K562 (cell line): ENCODE results near the gene PLIN5. TPM values are rescaled to one million over a fixed set of nuclear protein-coding genes. Genes with fewer than 3 reads are reported as not detected.

Experiments used
- BCL6 ChIP-seq: fragments of 250-450 bp; sonication (Bioruptor Pico); IDR thresholded peaks from 2 replicates; pipeline ENCODE4 v1.4.0; 2020
- BCLAF1 ChIP-seq, 2 experiments: fragments of 450-650 bp in 1 of 2; IDR thresholded peaks; 2 replicates each; pipeline ENCODE4 v1.6.1; 2011 to 2017; ENCODE audit warnings: low read depth in 2 of 2, antibody characterized with exemption in 1 of 2, borderline replicate concordance in 1 of 2, low read length in 1 of 2, mild to moderate bottlenecking in 1 of 2, mixed read lengths in 1 of 2; ENCODE audit not compliant: control insufficient read depth in 1 of 2
- BRD4 ChIP-seq: fragments of 200-600 bp; sonication (generic); IDR thresholded peaks from 2 replicates; pipeline ENCODE4 v1.6.1; 2017; ENCODE audit warnings: inconsistent platforms
- BRF1 ChIP-seq: IDR thresholded peaks from 3 replicates; pipeline ENCODE4 v1.6.1; 2011; ENCODE audit warnings: borderline replicate concordance, mild to moderate bottlenecking; ENCODE audit not compliant: insufficient read length; ENCODE audit errors: extremely low read depth
- E2F1 ChIP-seq: sonication (generic); formaldehyde crosslinking; IDR thresholded peaks from 2 replicates; pipeline ENCODE4 v1.8.1; 2023; ENCODE audit warnings: mild to moderate bottlenecking, missing genetic modification reagents, moderate library complexity
- FUS ChIP-seq: fragments of 200-400 bp; formaldehyde crosslinking; optimal IDR thresholded peaks from 2 replicates; pipeline ENCODE3; 2017; ENCODE audit warnings: low read depth, low read length
- JUND ChIP-seq, 2 experiments: IDR thresholded peaks; 2 replicates in 1 of 2; 3 replicates in 1 of 2; pipeline ENCODE4 v1.6.1; 2011; ENCODE audit warnings: borderline replicate concordance in 2 of 2, low read depth in 2 of 2, low read length in 2 of 2, improper control_type of control experiment in 1 of 2, missing biosample characterization in 1 of 2, missing genetic modification characterization in 1 of 2, missing genetic modification reagents in 1 of 2
- KLF10 ChIP-seq: fragments of 250-450 bp; sonication (Bioruptor Pico); IDR thresholded peaks from 2 replicates; pipeline ENCODE4 v1.6.1; 2021; ENCODE audit warnings: matching md5 sums
- LEF1 ChIP-seq: fragments of 450-650 bp; IDR thresholded peaks from 2 replicates; pipeline ENCODE4 v1.6.1; 2016; ENCODE audit warnings: mild to moderate bottlenecking
- NFE2 ChIP-seq: IDR thresholded peaks from 2 replicates; pipeline ENCODE4 v1.6.1; 2014; ENCODE audit warnings: antibody characterized with exemption, low read depth
- PREB ChIP-seq: sonication (generic); formaldehyde crosslinking; IDR thresholded peaks from 2 replicates; pipeline ENCODE4 v1.8.1; 2023; ENCODE audit warnings: mild to moderate bottlenecking, missing genetic modification reagents
- SP2 ChIP-seq: IDR thresholded peaks from 2 replicates; pipeline ENCODE4 v1.6.1; 2011; ENCODE audit warnings: mild to moderate bottlenecking, low read depth, low read length, moderate library complexity; ENCODE audit not compliant: poor library complexity, severe bottlenecking; ENCODE audit errors: extremely low read depth
- ZKSCAN8 ChIP-seq: fragments of 200-800 bp; sonication (Bioruptor generic); IDR thresholded peaks from 2 replicates; pipeline ENCODE4 v1.6.1; 2016; ENCODE audit warnings: missing genetic modification characterization, missing compliant biosample characterization
- ZNF277 ChIP-seq: fragments of 250-450 bp; sonication (Bioruptor Pico); IDR thresholded peaks from 2 replicates; pipeline ENCODE4 v1.8.0; 2022; ENCODE audit warnings: inconsistent platforms, mild to moderate bottlenecking, moderate library complexity, borderline replicate concordance
- ZNF445 ChIP-seq: fragments of 250-450 bp; sonication (Bioruptor Pico); IDR thresholded peaks from 2 replicates; pipeline ENCODE4 v1.4.0; 2020; ENCODE audit warnings: low read depth, mild to moderate bottlenecking, moderate library complexity
- ZNF561 ChIP-seq: fragments of 450-650 bp; formaldehyde crosslinking; conservative IDR thresholded peaks from 2 replicates; pipeline ENCODE4 v1.4.0; 2020; ENCODE audit warnings: mild to moderate bottlenecking, moderate library complexity
- ZNF589 ChIP-seq: fragments of 200-800 bp; sonication (Bioruptor generic); IDR thresholded peaks from 2 replicates; pipeline ENCODE4 v1.6.1; 2016; ENCODE audit warnings: low read depth, missing genetic modification characterization, missing compliant biosample characterization
- ZNF696 ChIP-seq: fragments of 250-450 bp; sonication (Bioruptor Pico); conservative IDR thresholded peaks from 2 replicates; pipeline ENCODE4 v1.4.0; 2020; ENCODE audit warnings: mild to moderate bottlenecking, moderate library complexity
- polyA plus RNA-seq, 8 experiments: library from polyadenylated mRNA; depleted of rRNA in 4 of 8; stranded (reverse) in 5 of 8; unstranded in 3 of 8; fragments of >200 nt; fragmentation: Nextera tagmentation in 2 of 8; fragmentation: Illumina TruSeq in 1 of 8; extraction: Ambion mirVana in 2 of 8; extraction: Trizol in 1 of 8; gene quantifications; 2 replicates each; pipeline versions ENCODE4 v1.2.1 to v1.2.3, GENCODE V29; 2011 to 2014; ENCODE audit warnings: inconsistent platforms in 1 of 8, missing spikeins in 1 of 8
- total RNA-seq, 7 experiments: library from RNA; depleted of rRNA in 6 of 7; stranded (reverse); fragments of >200 nt in 6 of 7; fragmentation: Illumina TruSeq in 2 of 7; extraction: Trizol in 2 of 7; gene quantifications; 2 replicates each; pipeline versions ENCODE4 v1.2.1 to v1.2.3, GENCODE V29; 2011 to 2021; ENCODE audit warnings: low replicate concordance in 1 of 7

PLIN5 gene
- total and polyA plus RNA-seq, 9 of the 15 experiments (the other 6 are each of a cell fraction or from before 2014, with no cell fraction given) = 0.04 to 1.3 (median 0.50) TPM

- no peak for TF ChIP-seq E2F1 (CRISPR knock-in tag)
- no peak for TF ChIP-seq NFE2
- TF ChIP-seq LEF1 = peak; percentile 31; the same call in 1 of the 2 replicates
- TF ChIP-seq ZNF561 = no peak
- no peak for TF ChIP-seq KLF10 (CRISPR knock-in tag)
- no peak for TF ChIP-seq BRD4
- no peak for TF ChIP-seq ZNF445 (CRISPR knock-in tag)
- no peak for TF ChIP-seq BCLAF1 (IDR thresholded peaks at IDR 0.05; ENCODE audit: borderline replicate concordance in 1 of 2, control insufficient read depth in 1 of 2, low read depth in 2 of 2, low read length in 1 of 2)
- no peak for TF ChIP-seq ZNF589 (CRISPR knock-in tag)
- TF ChIP-seq ZKSCAN8 (CRISPR knock-in tag) = 0 out of 2 replicates have a peak, but pooled peaks have one; percentile 24
- no peak for TF ChIP-seq BCL6 (CRISPR knock-in tag)
- TF ChIP-seq FUS = no peak
- TF ChIP-seq ZNF277 (CRISPR knock-in tag) = no peak
- no peak for TF ChIP-seq PREB (CRISPR knock-in tag)
- TF ChIP-seq JUND (IDR thresholded peaks at IDR 0.05; ENCODE audit: borderline replicate concordance, low read depth, low read length) = 0 out of 2 replicates have a peak, but pooled peaks have one; percentile 37
- TF ChIP-seq JUND (tag; IDR thresholded peaks at IDR 0.05; ENCODE audit: borderline replicate concordance, low read depth, low read length) = no peak; the same call in 2 of the 3 replicates
- TF ChIP-seq ZNF696 (CRISPR knock-in tag) = no peak
- TF ChIP-seq BRF1 = no peak
- TF ChIP-seq SP2 = no peak
Measured at GRCh38 chr19:4539693-4540581, 4.9 kb upstream of the PLIN5 start, which contains the start of gene LRG1 (continued).
